Measurements from ENCODE around the gene ASAP3.

ASAP3 gene

DNA sequence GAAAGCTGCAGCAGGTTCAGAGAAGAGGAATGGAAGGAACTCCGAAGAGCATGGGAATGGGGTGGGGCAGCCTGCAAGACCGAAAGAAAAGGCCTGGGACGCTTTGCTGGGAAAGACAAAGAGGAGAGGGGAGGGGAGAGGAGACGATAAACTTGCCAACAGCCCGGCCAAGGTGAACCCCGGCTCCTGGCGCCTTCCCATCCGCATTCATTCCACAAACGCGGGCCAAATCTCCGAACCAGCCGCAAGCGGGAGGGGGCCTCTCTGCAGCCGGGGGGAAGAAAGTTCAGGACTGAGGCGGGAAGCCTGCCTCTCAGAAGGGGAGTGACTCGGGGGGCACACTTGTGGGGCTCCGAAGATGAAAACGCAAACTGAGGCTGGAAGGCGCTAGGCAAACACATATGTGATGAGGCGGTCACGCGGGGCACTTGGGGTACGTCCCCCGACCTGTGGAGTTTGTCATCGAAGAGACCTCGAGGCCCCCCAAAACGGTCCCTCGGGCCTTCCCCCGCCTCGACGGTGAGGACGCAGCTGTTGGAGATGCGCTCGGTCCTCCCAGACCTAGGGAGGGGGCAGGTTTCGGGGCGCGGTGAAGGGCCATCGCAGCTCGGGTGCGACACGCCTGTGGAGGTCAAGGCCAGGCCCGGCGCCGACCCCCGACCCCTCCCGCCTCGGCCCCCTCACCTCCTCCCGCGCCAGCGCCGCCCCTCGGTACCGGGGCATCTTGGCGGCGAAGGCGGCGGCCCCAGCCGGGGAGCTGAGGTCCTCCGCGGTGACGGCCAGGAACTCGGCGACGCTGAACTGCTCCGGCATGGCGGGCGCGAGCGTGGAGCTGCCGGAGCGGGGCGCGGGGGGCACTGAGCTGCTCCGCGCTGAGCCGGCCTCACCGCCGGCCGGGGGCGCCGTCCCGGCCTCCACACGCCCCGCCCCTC lies at the start of gene ASAP3:
TSS of gene ASAP3 (minus strand) at position 859 of the 932 bp plus-strand sequence. CDS start at position 813, 46 bp downstream.
- DNase-seq = no peak

DNA sequence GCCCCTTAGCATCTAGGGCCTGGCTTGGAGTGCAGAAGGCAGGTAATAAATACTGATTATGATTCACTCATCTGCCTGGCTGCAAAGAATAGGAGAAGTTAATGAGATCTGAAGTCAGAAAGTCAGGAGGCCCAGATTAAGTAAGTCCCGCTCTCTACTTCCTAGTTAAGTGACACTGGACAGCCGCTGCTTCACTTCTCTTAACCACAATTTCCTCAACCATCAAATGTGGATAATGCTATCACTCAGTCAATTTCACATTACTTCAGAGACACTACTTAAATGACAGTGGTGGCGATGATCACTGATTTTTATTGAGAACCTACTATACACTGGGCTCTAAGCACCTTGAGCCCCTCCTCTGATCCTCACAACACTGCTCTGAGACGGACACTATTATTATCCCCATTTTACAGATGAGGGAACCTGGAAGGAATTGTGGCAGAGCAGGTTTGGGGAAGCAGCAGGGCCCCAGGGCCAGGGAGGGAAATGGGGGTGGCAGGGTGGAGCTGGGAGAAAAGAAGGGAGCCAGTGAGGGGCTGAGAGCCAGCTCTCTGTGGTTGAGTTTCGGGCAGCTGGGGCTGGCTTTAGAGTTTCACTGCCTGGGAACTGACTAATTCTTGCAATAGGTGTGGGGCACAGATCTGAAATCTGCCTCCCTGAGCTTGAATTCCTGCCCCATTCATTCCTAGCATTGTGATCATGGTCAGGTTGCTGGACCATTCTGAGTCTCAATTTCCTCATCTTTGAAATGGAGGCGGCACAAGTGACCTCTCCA lies 49.5 kb upstream of the ASAP3 start:
- DNase-seq = no peak

DNA sequence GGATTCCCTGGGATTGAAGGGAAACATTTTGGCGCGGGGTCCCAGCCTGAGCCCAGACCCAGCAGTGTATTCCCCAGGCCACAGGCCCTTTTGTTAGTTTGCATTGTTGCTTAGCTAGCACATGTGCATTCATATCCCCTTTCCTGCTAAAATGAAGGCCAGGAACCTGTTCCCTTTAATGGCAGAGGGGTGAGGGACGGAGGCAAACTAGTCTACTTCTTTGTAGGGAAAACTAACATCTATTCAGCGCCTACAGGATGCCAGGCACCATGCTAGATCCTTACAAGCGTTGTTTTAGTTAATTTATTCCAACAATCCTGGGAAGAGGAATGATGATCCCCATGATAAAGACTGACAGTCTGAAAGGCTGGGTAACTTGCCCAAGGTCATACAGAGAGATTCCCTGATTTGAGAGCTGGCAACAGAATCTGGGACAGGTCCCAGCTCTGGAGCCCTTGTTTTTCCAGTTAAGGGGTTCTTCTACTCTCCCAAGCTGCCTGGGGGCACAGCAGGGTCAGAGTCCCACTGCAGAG lies 47.6 kb upstream of the ASAP3 start:
- DNase-seq = peak; percentile 60

DNA sequence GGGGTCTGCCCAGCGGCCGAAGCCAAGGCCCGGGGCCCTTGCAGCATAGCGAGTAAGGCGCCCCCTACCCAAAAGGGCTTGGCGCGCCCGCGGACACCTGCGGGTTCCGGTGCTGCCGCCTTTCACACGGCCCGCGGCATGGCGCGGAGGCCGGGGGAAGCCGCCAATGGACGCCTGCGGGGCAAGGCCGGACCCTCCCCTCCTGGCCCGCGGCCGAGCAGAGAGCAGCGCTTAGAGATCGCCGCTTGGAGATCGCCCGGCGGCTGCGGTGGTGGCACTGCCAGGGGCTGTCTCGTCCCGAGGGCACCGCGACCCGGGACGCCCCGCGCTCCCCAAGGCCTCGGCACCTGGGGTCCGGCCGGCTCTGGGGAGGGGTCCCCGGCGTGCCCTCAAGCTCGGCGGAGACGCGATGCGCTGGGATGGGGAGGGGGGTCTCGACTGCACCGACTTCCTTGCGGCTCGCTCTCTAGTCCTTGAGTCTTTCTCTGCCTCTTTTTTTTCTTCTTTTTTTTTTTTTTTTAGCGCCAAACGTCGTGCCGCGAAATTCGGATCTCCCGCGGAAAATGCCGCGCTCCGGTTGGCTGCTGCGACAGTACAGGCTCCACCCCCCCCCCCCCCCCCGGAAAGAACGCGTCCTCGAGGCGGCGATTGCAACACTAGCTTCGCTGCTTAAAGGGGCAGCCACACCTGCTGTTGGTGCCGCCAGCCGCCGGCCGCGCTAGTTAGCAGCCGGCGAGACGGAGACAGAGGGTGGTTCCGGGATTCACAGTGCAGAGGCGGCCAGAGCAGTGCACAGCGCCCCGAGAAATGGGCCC lies 47.0 kb upstream of the ASAP3 start, which contains the start of gene E2F2:
TSS of gene E2F2 (minus strand) at position 487 of the 815 bp plus-strand sequence. CDS start at position 47, 440 bp downstream.
- DNase-seq = peak; percentile 91

DNA sequence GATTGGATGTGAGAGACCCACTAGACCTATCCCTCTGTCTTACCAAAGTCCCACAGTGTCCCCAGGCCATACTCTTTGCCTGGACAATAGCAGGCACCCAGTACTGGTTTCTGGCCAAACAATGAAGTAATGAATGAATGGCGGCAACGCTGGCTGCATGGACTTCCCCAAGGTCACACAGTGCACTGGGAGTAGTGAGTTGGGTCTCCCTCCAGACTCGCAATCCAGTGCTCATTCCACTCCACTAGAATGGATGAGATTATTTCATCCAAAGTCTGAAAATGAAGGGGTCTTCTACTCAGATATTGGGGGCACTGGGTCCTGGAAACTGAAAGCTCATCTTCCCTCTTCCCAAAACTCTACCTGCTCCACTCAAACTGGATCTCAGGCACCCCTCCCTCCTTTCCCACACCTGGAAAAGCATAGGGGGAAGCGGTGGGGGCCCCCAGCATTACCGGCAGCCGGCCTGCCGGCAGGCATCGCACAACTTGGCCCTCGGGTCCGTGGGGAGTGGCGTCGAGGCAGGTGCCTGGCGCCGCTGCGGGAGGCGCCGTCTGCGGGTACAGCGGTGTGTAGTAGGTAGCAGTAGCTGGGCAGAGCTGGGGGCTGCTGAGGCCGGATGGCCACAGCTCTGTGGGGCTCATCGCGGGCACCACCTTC lies 46.2 kb upstream of the ASAP3 start:
- DNase-seq = peak; percentile 63

DNA sequence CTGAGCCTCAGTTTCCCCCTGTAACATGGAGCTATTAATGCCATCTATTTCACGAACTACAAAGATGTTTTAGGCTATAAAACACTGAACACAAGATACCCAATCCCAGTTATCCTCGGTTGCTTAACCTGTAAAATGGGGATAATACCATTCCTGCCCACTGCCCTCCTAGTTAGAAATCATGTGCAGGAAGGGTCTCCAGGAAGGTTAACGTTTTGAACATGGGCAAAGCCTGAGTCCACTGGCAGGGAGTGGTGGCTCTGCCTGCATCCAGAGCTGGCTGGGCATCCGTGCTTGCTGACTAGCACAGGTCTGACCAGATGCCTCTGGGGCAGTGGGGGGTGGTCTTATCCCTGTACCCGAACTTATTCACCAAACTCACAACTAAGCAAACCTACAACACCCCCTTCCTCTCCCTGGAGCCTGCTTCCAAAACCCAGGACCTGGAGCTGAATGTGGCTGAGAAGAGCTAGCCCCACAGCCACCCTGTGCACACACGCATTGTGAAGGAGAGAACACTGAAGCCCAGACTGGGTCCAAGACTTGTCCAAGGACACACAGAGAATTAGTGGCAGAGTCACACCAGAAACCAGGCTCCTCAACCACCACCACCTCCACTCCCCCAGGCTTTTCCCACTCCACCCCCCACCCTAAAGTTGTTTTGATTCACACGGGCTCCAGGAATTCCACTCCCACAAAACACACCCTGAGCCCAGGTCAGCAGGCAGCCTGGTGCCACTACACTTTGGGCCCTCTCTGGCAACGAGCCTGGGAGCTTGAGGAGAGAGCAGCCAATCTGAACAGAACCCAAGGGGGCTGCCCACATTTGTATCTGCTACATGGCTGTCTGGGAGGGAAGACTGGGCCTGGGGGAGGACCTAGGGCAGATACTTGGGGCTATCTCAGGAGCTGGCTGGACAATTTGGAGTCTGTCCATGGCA lies 45.4 kb upstream of the ASAP3 start:
- no peak for DNase-seq

DNA sequence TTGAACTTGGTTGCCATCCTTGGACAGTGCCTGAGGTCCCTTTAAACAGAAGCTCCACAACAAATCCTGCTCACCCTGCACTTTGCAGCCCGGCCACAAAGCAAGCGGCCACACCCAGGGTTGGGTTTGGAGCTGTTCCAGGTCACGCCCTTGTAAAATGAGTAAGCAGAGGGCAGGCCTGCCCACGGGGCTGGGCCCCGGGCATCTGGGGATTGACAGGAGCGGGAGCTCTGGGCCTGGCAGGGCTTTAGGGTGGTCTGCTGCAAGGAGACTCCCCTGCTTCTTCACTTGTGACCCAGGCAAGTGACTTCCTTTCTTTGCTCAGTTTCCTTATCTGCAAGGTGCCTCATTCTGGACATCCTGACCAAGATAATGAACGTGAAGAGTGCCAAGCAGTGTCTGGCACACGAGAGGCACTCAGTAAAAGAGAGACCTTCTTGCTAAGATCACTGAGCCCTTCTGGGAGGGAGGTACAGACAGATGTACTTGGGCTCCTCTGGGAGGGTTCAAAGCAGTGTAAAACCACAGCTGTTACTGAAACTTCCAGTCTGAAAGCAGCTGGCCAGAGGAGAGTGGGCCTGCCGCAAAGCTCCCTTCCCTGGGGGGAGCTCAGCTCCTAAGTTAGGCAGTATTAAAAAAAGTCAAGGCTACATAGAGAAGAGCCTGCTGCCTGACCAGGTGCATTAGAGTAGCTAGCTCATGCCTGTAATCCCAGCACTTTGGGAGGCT lies 44.4 kb upstream of the ASAP3 start:
- DNase-seq = peak; percentile 91

DNA sequence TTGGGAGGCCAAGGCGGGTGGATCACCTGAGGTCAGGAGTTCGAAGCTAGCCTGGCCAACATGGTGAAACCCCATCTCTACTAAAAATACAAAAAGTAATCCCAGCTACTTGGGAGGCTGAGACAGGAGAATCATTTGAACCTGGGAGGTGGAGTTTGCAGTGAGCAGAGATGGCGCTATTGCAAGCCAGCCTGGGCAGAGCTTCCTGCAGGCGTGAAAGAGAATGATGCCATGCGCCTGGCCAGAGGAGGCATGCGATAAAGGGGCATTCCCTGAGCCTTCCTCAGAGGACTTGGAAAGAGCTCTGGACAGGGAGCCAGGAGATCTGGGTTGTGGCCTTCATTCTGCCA lies 43.9 kb upstream of the ASAP3 start:
- DNase-seq = no peak

DNA sequence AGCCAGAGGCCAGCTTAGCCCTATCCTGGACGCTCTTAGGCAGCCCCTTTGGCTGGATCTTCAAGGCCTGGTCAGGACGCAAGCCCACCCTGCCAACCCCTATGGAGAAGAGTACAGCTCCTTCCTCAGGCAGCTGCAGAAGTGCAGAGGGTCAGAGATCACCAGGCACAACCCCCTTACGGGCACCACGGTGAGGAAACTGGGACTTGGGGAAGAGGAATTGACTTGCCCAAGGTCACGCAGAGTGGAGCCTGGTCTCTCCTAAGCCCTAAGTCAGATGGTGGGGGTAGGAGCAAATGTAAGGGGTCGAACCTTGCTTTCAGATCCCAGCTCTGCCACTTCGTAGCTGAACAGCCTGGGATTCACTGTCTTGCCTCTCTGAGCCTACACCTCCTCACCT lies 43.4 kb upstream of the ASAP3 start:
- DNase-seq = no peak

DNA sequence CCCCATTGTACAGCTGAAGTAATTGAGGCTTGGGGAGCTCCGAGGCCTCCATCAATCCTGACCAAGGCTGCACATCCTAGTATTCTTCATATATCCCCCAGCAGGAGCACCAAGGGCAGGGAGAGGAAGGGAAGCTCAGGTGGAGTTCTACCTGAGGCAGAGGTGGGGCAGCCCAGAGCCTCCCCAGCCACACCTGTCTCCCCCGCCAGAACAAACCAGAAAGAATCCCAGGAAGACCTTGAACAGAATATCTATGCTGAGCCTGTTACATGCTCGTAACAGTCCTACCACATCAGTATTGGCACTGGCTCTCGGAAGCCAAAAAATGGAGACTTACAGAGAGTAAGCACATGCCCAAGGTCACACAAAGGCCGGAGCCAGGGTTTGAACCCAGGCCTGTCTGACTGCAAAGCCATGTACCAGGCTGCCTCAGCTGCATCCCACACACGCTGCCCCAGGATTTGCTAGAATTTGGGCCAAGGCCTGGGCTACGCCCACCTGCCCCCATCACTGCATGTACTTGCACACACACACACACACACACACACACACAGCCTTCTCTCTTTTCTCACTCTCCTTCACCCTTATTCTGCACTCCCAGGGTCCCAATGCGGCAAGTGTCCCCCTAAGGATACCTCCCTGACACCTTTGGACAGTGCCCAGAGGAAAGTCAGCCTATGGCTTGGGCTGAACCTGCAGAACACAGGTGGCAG lies 42.5 kb upstream of the ASAP3 start:
- DNase-seq = no peak

DNA sequence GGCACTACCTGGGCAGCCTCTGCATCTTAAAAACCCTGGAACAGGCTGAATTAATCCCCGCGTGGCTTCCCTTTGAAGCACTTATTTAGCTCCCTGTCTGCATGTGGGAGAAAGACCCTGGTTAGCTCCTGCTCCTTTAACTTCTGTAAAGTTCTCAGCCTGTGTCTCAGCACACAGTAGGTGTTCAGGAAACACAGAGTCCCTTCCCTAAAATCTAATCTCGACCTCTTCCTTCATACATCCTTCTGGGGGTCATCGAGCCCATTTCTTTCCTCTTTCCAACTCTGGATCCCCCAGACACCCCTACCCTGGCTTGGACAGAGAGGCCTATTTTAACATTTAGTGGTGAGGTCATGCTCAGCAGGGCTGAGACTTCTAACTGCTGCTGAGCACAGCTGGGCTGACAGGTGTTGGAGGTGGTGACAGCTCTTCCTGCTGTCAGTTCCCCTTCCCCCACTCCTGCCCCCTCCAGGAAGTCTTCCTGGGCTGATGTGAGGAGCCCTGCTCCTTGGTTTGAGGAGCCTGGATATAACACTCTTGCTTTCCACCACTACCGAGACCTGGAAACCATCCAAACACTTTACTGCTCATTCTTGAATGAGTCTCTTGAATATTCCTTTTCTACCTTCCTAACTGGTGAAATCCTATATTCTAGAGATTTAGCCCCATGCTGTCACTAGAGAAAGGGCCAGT lies 41.7 kb upstream of the ASAP3 start:
- DNase-seq = peak; percentile 44

DNA sequence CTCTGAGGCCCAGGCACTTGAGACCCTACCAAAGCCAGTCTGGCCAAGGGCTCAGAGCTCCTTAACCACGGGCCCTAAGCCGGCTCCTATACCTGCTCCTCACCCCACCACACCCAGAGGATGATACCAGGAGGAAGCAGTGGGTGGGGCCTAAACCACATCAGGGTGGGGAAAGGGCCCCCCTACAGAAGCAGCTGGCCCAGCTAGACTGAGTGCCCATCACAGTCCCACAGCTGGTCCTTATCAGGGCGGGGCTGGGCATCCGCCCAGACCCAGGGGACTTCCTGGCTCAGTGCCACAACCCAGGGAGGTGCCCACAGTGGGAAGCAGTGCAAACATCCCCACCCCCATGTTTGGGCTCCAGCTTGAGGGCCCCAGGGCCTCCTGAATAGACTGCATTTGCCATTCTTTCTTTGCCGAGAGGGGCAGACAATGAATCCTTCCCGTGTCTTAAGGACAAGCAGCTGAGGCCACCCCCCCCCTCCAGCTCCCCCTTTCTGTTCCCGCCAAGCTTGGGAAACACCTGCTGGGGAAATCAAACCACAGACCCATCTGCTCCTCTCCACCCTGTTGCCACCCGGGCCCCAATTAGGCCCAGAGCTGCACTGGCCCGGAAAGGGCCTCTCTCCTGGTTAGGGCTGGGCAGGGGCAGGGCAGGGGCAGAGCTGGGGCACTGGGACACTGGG lies 40.9 kb upstream of the ASAP3 start:
- peak; percentile 96 for DNase-seq

DNA sequence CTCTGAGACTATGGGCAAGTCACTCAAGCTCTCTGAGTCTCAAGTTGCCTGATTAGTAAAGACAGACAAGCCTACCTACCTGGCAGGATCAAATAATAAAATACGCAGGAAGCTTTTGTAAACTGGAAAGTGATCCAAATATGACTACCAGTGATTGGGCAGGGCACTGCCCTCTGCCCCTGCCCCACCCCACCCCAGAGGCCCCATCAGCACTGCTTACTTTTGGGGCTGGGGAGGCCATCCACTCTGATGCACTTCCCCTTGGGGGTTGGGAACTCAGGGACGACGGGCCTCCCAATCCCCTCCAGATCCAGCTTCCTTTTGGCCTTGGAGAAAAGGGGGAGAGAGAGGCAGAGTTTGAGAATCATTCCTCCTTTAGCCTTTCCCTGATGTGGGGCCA lies 40.2 kb upstream of the ASAP3 start:
- DNase-seq = no peak

DNA sequence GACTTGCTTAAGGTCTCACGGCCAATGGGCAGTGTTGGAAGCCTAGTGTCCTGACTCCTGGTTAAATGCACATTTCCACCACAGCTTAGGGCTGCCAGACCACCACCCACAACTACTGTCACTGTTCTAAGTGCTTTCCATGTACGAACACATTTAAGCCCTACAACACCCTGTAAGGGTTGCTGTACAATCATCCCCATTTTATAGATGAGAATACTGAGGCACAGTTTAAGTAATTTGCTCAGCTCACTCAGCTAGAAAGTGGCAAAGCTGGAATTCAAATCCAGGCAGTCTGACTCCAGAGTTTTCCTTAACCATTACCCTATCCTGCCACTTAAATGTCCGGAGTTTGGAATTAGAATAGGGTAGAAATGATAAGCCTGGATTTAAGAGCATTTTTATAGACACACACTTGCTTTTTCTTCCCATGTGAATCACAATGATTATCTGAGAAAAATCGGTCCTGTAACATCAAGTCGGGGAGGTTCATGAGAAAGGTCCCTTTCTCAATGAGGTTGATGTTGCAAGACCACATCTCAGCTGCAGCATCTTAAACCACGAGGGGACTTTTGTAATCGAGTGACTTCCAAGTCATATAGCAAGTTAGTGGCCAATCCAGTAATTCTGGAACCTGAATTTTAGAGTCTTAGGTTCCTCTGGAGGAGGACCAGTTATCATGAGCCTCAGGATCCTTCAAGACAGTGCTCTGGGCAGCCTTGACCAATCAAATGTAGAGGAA lies 38.4 kb upstream of the ASAP3 start:
- no peak for DNase-seq

DNA sequence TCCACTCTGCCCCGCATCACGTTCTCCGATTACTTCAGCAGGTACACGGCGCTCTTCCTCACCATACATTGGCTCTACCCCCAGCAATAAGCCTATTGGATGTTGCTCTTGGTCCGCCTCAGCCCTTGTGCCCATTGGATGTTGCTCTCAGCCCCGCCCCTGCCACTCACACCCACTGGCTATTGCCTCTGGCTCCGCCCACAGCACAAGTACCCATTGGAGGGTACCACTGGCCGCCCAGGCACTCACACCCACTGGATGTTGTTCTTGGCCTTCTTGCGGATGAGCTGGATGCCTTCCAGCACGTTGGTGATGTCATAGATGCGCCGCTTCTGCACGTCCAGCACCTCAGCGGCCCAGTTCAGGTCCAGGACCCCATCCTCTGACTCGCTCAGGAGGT lies 37.6 kb upstream of the ASAP3 start:
- no peak for DNase-seq

DNA sequence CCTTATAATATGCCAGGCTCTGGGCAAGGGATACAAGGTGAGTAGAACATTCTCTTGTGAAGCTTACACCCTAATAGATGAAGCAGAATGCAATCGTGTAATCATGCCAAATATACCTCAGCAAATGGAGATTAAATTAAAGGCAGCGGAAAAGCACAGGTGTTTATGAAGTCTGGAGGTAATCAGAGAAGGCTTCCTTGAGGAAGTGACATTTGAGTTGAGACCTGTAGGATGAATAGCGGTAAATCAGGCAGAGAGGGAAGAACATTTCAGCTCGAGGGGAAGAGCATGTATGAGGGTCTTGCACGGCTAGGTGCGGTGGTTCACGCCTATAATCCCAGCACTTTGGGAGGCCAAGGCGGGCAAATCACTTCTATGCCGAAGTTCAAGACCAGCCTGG lies 33.6 kb upstream of the ASAP3 start:
- DNase-seq = no peak

DNA sequence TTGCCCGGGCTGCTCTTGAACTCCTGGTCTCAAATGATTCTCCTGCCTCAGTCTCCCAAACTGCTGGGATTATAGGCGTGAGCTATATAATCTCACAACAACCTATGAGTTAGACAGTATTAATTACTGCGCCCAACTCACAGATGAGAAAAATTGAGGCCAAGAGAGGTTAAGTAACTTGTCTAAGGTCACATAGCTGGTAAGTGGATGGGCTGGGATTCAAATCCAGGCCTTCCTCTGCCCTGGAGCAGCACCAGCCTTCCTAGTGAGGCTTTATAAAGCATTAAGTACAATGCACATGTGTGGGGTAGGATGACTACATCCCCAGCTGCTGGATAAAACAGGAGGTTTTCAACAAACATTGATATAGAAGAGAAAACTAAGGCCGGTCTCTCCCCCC lies 31.9 kb upstream of the ASAP3 start:
- DNase-seq = no peak

All from NCI-H345 (cell line).